DMS153 treated with DMSO at 0.1 percent for 48 hours (cell line): ENCODE data around the gene THRAP3.
"Not testable (repeated sequence)": the region's sequence is repeated elsewhere in the genome, so short reads cannot be mapped to it uniquely, and the experiment has no call there.

Experiments used
- DNase-seq: peaks from one replicate; lab custom pipeline; 2025; ENCODE audit not compliant: unreplicated experiment; lab: John Stamatoyannopoulos, UW

THRAP3 gene

DNA sequence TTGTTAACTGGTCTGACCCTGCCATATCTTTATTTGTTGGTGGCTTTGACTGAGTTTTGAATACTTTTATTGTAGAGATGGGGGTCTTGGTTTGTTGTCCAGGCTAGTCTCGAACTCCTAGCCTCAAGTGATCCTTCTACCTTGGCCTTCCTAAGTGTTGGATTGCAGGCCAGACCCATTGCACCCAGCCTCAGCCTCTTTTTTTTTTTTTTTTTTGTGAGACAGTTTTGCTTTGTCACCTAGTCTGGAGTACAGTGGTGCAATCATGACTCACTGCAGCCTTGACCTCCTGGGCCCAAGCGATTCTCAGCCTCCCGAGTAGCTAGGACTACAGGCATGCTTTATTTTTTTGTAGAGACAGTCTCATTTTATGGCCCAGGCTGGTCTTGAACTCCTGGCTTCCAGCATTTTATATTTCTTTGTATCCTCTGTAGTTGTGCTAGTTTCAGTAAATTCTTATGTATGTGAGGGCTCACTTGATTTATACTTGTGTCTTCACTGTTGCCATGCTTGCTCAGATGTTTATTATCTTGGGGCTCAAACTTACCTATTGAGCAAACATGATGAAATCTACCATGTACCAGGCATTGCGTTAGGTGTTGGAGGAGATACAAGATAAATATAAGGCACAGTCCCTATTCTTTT is 24.1 kb downstream of the THRAP3 start:
- DNase-seq, result no peak

GRCh38 chr1:36251794-36252481 is 27.7 kb downstream of the THRAP3 start:
- no peak for DNase-seq

GRCh38 chr1:36252482-36252824 is 28.2 kb downstream of the THRAP3 start:
- not testable (repeated sequence) for DNase-seq

DNA sequence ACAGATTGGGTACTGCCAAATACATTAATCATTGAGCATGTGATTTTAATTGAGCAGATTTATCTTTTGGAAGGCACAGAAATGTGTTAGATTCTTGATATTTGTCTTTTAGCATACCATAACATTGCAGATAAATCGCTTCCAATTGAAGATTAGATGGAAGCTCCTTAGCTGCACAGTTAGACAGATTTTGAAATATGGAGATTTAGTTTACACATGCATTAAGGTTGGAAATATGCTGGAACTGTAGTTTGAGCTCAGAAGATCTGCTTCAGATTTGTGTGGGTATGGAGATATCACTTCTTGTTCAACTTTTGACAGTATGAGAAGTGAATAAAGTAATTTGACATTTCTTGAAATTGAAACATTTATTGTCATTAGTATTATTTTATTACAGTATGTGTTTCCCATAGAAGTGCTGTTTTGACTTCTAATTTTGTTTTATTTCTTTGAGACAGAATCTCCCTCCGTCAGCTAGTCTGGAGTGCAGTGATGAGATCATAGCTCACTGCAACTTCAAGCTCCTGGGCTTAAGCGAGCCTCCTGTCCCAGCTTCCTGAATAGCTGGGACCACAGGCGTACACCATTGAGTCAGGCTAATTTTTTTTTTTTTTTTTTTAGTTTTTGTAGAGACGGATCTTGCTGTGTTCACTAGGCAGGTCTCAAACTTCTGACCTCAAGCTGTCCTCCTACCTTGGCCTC is 29.1 kb downstream of the THRAP3 start:
- no peak for DNase-seq

DNA sequence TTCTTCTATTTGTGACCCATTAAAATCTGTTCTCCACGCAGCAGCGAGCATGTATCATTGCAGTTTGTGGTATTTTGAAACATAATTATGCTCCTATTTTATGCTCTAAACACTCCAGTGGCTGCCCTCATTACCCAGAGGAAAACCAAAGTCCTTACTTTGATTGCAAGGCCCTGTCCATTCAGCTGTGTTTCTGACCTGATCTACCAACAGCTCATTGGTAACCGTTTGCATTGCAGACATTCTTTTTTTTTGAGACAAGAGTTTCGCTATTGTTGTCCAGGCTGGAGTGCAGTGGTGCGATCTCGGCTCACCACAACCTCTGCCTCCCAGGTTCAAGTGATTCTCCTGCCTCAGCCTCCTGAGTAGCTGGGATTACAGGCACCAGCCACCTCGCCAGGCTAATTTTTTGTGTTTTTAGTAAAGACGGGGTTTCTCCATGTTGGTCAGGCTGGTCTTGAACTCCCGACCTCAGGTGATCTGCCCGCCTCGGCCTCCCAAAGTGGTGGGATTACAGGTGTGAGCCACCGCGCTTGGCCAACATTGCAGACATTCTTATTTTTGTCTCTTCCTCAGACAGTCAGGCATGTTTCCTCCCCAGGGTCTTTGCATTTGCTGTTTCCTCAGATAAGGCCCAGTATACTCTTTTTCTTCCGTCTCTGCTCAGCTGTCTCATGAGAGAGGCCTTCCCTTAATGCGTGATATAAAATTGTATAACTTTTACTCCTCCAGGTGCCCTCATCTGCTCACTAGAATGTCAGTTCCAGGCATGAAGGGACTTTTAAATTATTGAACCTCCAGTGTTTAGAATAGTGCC is 32.5 kb downstream of the THRAP3 start:
- DNase-seq, result no peak

- no peak for DNase-seq
Observed at GRCh38 chr1:36257375-36257767, 33.1 kb downstream of the THRAP3 start.

DNA sequence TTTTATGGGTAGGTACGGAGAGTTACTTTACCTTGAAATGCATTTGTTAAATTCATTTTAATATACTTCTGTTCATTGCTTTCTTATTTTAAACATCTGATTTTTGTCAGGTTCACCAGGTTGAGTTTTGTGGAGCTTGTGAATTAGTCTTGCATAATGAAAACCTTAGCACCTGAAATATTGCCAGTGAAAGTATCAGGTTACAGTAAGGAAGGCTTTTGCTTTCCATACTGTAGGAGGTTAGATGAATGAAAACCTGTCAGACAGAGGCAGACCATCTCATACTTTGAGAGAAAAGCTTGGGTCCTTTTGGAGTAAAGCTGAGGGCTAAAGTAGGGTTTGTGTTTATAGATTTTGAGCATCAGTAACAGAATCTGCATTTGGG is 34.7 kb downstream of the THRAP3 start:
- DNase-seq, result no peak

DNA sequence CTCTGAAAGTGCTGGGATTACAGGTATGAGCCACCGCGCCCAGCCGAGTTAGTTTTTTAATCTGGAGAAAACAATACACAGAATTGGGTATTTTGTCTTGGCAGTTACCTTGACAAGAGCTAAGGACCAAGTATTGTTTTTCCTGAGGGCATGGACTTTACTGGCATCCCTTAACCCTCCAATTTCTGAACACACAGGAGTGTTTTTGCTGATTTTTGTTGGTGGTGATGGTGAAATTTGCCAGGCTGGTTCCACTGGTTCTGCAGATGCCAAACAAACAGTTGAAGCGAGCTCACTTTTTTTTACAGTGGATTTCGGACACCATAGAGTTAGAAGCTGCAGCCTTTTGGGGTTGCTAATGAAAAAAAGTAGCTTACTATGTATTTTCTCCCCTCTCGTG is 44.7 kb downstream of the THRAP3 start:
- no peak for DNase-seq

- DNase-seq, result no peak
Observed at GRCh38 chr1:36269408-36269838, 45.2 kb downstream of the THRAP3 start.

- DNase-seq, result no peak
Observed at GRCh38 chr1:36273024-36273423, 48.8 kb downstream of the THRAP3 start.

DNA sequence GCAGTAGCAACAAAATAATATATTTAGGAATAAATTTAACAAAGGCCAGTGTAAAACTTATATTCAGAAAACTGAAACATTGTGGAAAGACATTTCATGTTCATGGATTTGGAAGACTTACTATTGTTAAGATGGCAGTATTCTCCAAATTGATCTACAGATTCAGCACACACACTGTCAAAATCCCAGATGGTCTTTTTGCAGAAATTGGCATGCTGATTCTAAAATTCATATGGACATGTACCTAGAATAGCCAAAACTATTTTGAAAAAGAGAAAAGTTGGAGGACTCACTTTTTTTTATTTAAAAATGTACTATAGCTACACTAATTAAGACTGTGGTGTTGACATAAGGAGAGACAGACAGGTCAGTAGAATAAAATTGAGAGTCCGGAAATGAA is 50.0 kb downstream of the THRAP3 start:
- DNase-seq, result no peak

DNA sequence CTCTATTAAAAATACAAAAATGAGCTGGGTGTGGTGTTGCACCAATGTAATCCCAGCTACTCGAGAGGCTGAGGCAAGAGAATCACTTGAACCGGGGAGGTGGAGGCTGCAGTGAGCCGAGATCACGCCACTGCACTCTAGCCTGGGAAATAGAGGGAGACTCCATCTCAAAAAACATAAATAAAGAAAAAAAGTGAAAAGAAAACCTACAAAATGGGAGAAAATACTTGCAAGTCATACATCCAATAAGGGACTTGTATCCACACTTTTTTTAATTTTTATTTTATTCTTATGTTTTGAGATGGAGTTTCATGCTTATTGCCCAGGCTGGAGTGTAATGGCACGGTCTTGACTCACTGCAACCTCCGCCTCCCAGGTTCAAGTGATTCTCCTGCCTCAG is 52.4 kb downstream of the THRAP3 start:
- DNase-seq, result no peak

DNA sequence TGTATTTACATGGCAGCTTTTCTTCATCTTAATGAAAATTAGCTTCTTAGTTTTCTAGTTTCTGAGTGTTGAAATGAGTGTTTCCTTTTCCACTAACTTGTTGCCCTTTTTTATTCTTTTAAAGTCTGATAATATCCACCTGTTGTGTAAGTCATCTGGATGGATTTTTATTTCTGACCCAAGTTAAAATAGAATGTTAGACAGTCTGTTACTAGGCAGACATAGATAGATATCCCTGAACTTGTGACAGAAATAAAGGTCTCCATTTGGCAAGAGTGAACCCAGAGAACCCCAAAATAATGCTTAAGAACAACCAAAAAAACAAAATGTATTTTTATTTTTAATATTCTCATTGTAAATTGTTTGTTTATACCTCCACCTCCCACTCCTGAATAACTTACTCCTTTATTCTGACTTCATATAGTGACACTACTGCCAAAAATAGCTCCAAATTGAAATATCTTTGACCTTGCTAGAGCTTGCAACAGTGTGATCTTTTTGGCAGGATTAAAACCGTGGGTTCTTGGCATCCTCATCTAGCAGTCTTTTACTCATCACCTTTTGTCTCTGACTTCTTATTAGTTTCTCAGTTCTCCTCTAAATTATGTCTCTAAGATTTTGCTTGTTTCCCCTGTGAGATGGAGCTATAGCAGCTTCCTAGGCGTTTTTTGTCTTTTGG is 55.0 kb downstream of the THRAP3 start:
- no peak for DNase-seq

DNA sequence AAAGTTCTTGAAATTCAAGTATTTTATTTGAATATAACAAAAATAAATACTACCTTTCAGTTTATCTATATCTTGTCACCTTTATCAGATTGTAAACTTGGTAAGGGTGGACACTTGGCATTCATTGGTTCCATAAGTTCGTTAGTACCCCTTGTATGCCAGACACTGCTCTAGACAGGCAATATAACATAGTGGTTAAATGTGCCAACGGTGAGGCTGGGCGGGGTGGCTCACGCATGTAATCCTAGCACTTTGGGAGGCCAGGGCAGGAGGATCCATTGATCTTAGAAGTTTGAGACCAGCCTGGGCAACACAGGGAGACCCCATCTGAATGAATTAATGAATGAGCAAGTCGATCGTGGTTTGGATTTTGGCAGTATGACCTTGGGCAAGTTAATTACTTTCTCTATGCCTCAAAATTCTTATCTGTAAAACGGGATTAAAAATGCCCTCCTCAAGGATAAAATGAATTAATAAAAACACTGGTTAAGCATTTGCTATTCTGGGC is 55.6 kb downstream of the THRAP3 start:
- DNase-seq, result no peak

- DNase-seq, result no peak
Observed at GRCh38 chr1:36284061-36284460, 59.8 kb downstream of the THRAP3 start.

GRCh38 chr1:36284517-36284916 is 60.3 kb downstream of the THRAP3 start:
- DNase-seq, result no peak

GRCh38 chr1:36285443-36286101 is 61.3 kb downstream of the THRAP3 start:
- DNase-seq, result peak; percentile 86

GRCh38 chr1:36286802-36287201 is 62.6 kb downstream of the THRAP3 start:
- no peak for DNase-seq

GRCh38 chr1:36287595-36287994 is 63.4 kb downstream of the THRAP3 start:
- DNase-seq, result no peak

GRCh38 chr1:36295390-36295789 is 71.1 kb downstream of the THRAP3 start:
- DNase-seq, result no peak
